GM10248 (cell line): ENCODE data around the gene FSD1.
A peak's percentile ranks its signal among the peaks of the same experiment; 100 is the strongest.

Source experiments
- CTCF ChIA-PET: fragments of 300-600 bp; sonication (Branson Sonifier 250); formaldehyde crosslinking; extraction: SDS; loops from one replicate; lab custom pipeline; 2021; ENCODE audit warnings: antibody characterized with exemption; lab: Yijun Ruan, JAX
- POLR2A ChIA-PET: fragments of 350-650 bp; sonication (Branson Sonifier 250); formaldehyde crosslinking; extraction: SDS; loops from one replicate; lab custom pipeline; 2020; ENCODE audit warnings: antibody characterized with exemption; lab: Yijun Ruan, JAX
- DNase-seq: peaks from one replicate; pipeline ENCODE4 v3.0.0; 2012; ENCODE audit errors: extremely low spot score
- CTCF ChIP-seq: IDR thresholded peaks from 2 replicates; pipeline ENCODE4 v1.5.1; 2012; ENCODE audit warnings: mild to moderate bottlenecking, low read depth; ENCODE audit errors: extremely low read depth, missing control alignments, control extremely low read depth

FSD1 gene

GRCh38 chr19:4366666-4367335 is 62.4 kb downstream of the FSD1 start:
- CTCF ChIA-PET: interaction anchor here (1.4 to 9.9 kb wide), 5 partner anchors 9 to 100 kb away, joined by 4 to 85 read pairs (median 7); partner anchors contain the start of gene SH3GL1
- TF ChIP-seq CTCF: no peak
- POLR2A ChIA-PET: no interaction called here
- no peak for DNase-seq

DNA sequence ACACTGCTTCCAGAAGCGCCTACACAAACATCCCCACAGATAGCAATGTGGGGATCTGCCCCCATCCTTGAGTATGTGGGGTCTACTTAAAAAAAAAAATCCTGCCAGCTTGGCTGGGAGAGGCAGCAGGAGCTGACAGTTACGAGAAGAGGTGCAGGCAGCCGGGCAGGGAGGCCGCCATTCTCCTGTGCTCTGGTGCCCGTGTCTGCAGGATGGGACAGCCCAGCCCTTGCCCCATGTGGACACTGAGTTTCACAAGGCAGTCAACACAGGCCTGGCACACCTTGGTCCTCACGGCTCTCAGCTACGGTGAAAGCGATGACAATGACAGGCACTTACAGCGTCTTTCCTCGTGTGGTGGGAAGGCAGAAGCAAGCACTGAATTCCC is 62.9 kb downstream of the FSD1 start:
- TF ChIP-seq CTCF: no peak
- CTCF ChIA-PET: interaction anchor here (1.4 to 9.9 kb wide), 4 partner anchors 9 to 33 kb away, joined by 4 to 85 read pairs (median 6); partner anchors contain the start of gene SH3GL1
- POLR2A ChIA-PET: no interaction called here
- DNase-seq: no peak

- POLR2A ChIA-PET: interaction anchor here (0.5 kb wide), 1 partner anchor 125 kb away, joined by 3 read pairs; no protein-coding TSS in a partner anchor
- TF ChIP-seq CTCF: no peak
- no peak for DNase-seq
- CTCF ChIA-PET: interaction anchor here (0.7 to 9.9 kb wide), 6 partner anchors 8 to 101 kb away, joined by 3 to 85 read pairs (median 6); partner anchors contain the start of gene SH3GL1
Measured at GRCh38 chr19:4367781-4368127, 63.4 kb downstream of the FSD1 start.

DNA sequence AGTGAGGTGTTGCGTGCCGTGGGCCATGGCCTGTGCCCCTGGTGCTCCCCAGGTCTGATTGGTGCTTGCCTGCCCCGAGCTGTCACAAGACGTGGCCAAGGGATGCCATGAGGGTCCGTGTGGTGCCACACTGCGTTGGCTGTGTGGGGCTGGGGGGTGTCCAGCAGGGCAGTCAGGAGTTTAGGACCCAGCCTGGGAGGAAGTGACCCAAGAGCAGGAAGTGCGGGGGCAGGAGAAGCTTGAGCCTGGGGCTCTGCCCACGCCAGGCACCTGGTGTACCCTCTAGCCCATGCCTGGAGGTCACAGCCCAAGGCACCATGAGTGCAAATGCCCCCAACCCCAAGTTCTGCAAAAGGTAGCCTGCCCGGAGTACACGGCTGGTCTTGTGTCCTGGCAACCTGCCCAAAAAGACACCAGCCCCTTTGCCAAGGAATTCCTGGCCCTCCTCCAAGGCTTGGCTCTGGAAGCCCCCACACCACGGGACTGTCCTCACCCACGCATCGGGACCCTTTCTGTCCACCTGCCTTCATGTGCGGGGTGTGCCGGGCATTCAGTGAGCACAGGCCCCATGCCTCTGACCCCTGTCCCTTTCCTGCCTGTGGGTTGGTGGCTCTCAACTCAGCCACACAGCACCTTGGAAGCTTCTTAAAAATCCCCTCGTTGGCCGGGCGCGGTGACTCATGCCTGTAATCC is 63.9 kb downstream of the FSD1 start:
- TF ChIP-seq CTCF: no peak
- ChIA-PET CTCF (interaction anchor here (0.7 to 9.9 kb wide), 7 partner anchors 9 to 101 kb away, joined by 3 to 85 read pairs (median 8); partner anchors contain the start of genes CHAF1A and SH3GL1), POLR2A (interaction anchor here (0.5 to 0.9 kb wide), 2 partner anchors 26 to 125 kb away, joined by 3 to 5 read pairs; partner anchors contain the start of gene MPND)
- DNase-seq: no peak

DNA sequence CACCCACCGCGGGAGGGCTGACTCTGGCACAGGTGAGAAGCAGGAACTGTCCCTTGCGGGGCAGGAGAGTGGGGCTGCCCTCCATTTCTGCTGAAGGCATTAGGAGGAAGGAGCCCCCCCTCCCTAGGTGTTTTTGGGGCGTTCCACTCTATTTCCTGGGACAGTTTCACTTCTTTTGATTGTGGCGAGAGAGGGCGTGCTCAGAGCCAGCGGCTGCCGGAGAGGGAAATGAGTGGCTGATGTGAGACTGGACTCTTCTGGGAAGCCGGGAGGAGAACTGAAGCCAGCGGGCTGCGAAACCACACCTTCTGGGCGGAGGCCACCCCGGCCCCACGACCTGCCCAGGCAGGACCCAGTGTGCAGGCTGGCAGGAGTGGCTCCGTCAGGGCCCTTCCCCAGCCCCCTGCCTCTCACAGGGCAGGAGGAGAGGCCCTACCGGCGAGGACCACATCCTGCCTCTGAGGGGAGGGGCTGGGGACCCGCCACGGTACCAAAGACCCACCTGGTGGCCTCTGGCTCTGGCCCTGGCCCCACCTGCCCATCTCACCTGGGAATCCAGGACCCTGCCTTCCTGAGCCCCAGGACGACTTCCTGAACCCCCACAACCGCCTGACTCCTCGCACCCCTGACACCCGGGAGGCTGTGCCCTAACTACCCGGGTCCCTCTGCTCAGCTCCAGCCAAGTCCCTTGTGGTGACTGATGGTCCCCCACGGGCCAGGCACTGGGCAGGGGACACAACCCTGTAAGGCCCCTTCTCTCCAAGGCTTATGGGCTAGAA is 64.9 kb downstream of the FSD1 start:
- POLR2A ChIA-PET: interaction anchor here (0.9 kb wide), 1 partner anchor 27 kb away, joined by 5 read pairs; the partner anchor contains the start of gene MPND
- DNase-seq: peak; percentile 78
- CTCF ChIA-PET: interaction anchor here (0.9 to 9.9 kb wide), 11 partner anchors 10 to 156 kb away, joined by 3 to 85 read pairs (median 7); partner anchors contain the start of genes CHAF1A, MPND and SH3GL1
- no peak for TF ChIP-seq CTCF

DNA sequence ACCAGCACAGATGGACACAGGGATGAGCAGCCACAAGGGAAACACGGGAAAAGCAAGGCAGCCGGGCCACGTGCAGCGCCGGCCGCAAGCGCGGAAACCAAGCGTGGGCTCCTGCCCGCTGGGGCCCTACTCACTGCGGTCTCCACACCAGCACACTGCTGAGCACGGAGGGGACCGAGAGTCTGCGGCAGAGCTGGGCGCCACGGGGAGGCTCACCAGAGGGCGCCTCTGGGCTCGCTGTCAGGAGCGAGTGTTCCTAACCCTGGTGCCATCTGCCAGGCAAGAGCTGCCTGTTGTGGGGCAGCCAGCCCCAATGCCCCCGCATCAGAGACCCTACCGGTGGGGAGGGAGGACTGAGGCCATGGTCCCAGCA is 65.5 kb downstream of the FSD1 start:
- CTCF ChIA-PET: interaction anchor here (0.6 to 9.9 kb wide), 15 partner anchors 9 to 155 kb away, joined by 3 to 85 read pairs (median 5); partner anchors contain the start of genes CHAF1A, MPND and SH3GL1
- POLR2A ChIA-PET: no interaction called here
- peak; percentile 71 for DNase-seq
- TF ChIP-seq CTCF: peak; percentile 79
